Caki2 (cell line): ENCODE measurements around the gene TMEM223. TPM values are rescaled to one million over a fixed set of nuclear protein-coding genes. Genes with fewer than 3 reads are reported as not detected.
"Not testable (repeated sequence)": the region's sequence is repeated elsewhere in the genome, so short reads cannot be mapped to it uniquely, and the experiment has no call there.

ENCODE experiments used
- DNase-seq: peaks from one replicate; pipeline ENCODE4 v3.0.0-alpha.2; 2015; ENCODE audit warnings: low read depth
- in situ Hi-C: cut with HindIII; loops from 2 replicates; pipeline ENCODE4 v1.10.0; 2016; ENCODE audit warnings: low sequenced_read_pairs, low pct_unique_long_range_greater_than_20kb, mixed read lengths
- total RNA-seq: library from RNA; depleted of rRNA; stranded (reverse); fragments of >200 nt; shearing (Covaris generic); gene quantifications from 2 replicates; pipeline ENCODE4 v1.2.3, GENCODE V29; 2014; ENCODE audit warnings: low replicate concordance; rRNA removed

The TMEM223 gene
- 42.0 and 58.7 TPM in 2 replicates for total RNA-seq

- in situ Hi-C loops: no loop called here
- peak; percentile 76 for DNase-seq
Measured at GRCh38 chr11:62791501-62792201, at the start of gene TMEM223. TMEM223 (minus strand) TSS chr11:62792006; CDS start chr11:62791994, 12 bp downstream.

- DNase-seq: peak; percentile 80
Measured at GRCh38 chr11:62840721-62841360, 49.0 kb upstream of the TMEM223 start.

GRCh38 chr11:62839050-62839945, 47.5 kb upstream of the TMEM223 start, which contains the start of gene WDR74:
WDR74 (minus strand) TSS chr11:62839590; CDS start chr11:62839570, 20 bp downstream.
- peak; percentile 77 for DNase-seq
- in situ Hi-C loops: no loop called here

More at GRCh38 chr11:62840721-62841360, 49.0 kb upstream of the TMEM223 start:
- in situ Hi-C loops: not testable (repeated sequence)

- DNase-seq: no peak
- in situ Hi-C loops: no loop called here
Measured at GRCh38 chr11:62835336-62835735, 43.5 kb upstream of the TMEM223 start.

GRCh38 chr11:62832336-62833234, 40.8 kb upstream of the TMEM223 start, which contains the start of gene TEX54:
TEX54 (minus strand) TSS chr11:62832841.
- in situ Hi-C loops: no loop called here
- no peak for DNase-seq

- in situ Hi-C loops: no loop called here
- DNase-seq: peak; percentile 95
Measured at GRCh38 chr11:62831520-62832335, 39.9 kb upstream of the TMEM223 start, which contains the start of gene STX5. STX5 (minus strand) TSS chr11:62832051; CDS start chr11:62831243, 808 bp downstream.

GRCh38 chr11:62830904-62831519, 39.2 kb upstream of the TMEM223 start:
- in situ Hi-C loops: no loop called here
- no peak for DNase-seq

- DNase-seq, in situ Hi-C loops: not testable (repeated sequence)
Measured at GRCh38 chr11:62828130-62828529, 36.3 kb upstream of the TMEM223 start.

- in situ Hi-C loops: no loop called here
- DNase-seq: no peak
Measured at GRCh38 chr11:62823677-62824076, 31.9 kb upstream of the TMEM223 start.

GRCh38 chr11:62817129-62817528, 25.3 kb upstream of the TMEM223 start:
- in situ Hi-C loops: no loop called here
- no peak for DNase-seq

GRCh38 chr11:62816557-62816956, 24.8 kb upstream of the TMEM223 start:
- DNase-seq: no peak
- in situ Hi-C loops: no loop called here

GRCh38 chr11:62811659-62812058, 19.9 kb upstream of the TMEM223 start:
- in situ Hi-C loops: no loop called here
- no peak for DNase-seq

GRCh38 chr11:62810748-62811147, 18.9 kb upstream of the TMEM223 start:
- DNase-seq: no peak
- in situ Hi-C loops: no loop called here

- in situ Hi-C loops: no loop called here
- DNase-seq: no peak
Measured at GRCh38 chr11:62806611-62807121, 14.9 kb upstream of the TMEM223 start.

GRCh38 chr11:62805961-62806441, 14.2 kb upstream of the TMEM223 start:
- DNase-seq: no peak
- in situ Hi-C loops: no loop called here
